GOT3 (cell line): ENCODE results near the gene THOP1.

Experiments used
- DNase-seq: peaks from one replicate; lab custom pipeline; 2025; ENCODE audit warnings: mixed read lengths; lab: John Stamatoyannopoulos, UW

THOP1 gene

GRCh38 chr19:2854849-2855248, 69.5 kb downstream of the THOP1 start:
- no peak for DNase-seq

GRCh38 chr19:2856457-2857050, 71.3 kb downstream of the THOP1 start:
- DNase-seq: no peak

GRCh38 chr19:2858864-2859263, 73.6 kb downstream of the THOP1 start:
- DNase-seq: no peak

- DNase-seq: no peak
Measured at GRCh38 chr19:2863816-2864215, 78.5 kb downstream of the THOP1 start.
